B cell (primary cell): Measurements from ENCODE around the gene SALL3. TPM values are rescaled to one million over a fixed set of nuclear protein-coding genes. Genes with fewer than 3 reads are reported as not detected.
"Not testable (repeated sequence)": the region's sequence is repeated elsewhere in the genome, so short reads cannot be mapped to it uniquely, and the experiment has no call there.

Experiments used
- ATAC-seq: fragments of 200-7000 bp; cut with Tn5 transposase; one replicate; pipeline ENCODE4 v1.10.0; 2021; ENCODE audit warnings: low read depth, mild to moderate bottlenecking, moderate number of reproducible peaks, moderate library complexity
- CTCF ChIA-PET: fragments of 350-600 bp; sonication (Branson Sonifier 250); formaldehyde crosslinking; loops from one replicate; lab custom pipeline; 2021; ENCODE audit warnings: antibody characterized with exemption, inconsistent platforms; lab: Charles Lee
- POLR2A ChIA-PET: fragments of 350-600 bp; sonication (Branson Sonifier 250); formaldehyde crosslinking; loops from one replicate; lab custom pipeline; 2021; ENCODE audit warnings: antibody characterized with exemption; lab: Charles Lee
- DNase-seq: peaks from one replicate; pipeline ENCODE4 v3.0.0; 2013
- H2AFZ ChIP-seq: 2 replicates; pipeline ENCODE4 v1.6.1; 2012; ENCODE audit warnings: mild to moderate bottlenecking, low read depth, low read length; ENCODE audit not compliant: insufficient read depth, poor library complexity, severe bottlenecking
- H3K27ac ChIP-seq, 2 donors: 1 replicate in 1 of 2; 2 replicates in 1 of 2; pipeline ENCODE4 v1.5.1; 2012 to 2013; ENCODE audit warnings: low read length in 2 of 2, mild to moderate bottlenecking in 2 of 2, moderate library complexity in 1 of 2
- H3K27me3 ChIP-seq, 4 experiments: fragments of 200-600 bp in 1 of 4; sonication (generic) in 1 of 4; replicated peaks in 1 of 4; 1 replicate in 2 of 4; 2 replicates in 2 of 4; pipeline versions ENCODE4 v1.6.1 to v1.7.0; 2013 to 2016; ENCODE audit warnings: low read length in 3 of 4, mild to moderate bottlenecking in 2 of 4, mixed read lengths in 1 of 4, moderate library complexity in 1 of 4; ENCODE audit not compliant: insufficient read depth in 4 of 4, control insufficient read depth in 3 of 4; ENCODE audit errors: control extremely low read depth in 1 of 4
- H3K36me3 ChIP-seq, 2 experiments: replicated peaks in 1 of 2; 1 replicate in 1 of 2; 2 replicates in 1 of 2; pipeline versions ENCODE4 v1.6.1 to v1.7.1; 2013; ENCODE audit warnings: low read length in 1 of 2; ENCODE audit not compliant: insufficient read depth in 2 of 2, control insufficient read depth in 1 of 2; ENCODE audit errors: control extremely low read depth in 1 of 2, extremely low read depth in 1 of 2
- H3K4me1 ChIP-seq, 2 donors: fragments of 200-600 bp in 1 of 2; sonication (generic) in 1 of 2; 1 replicate in 1 of 2; 2 replicates in 1 of 2; pipeline versions ENCODE4 v1.5.1 to v1.6.1; 2013 to 2017; ENCODE audit warnings: low read length in 2 of 2; ENCODE audit not compliant: control insufficient read depth in 2 of 2, insufficient read depth in 2 of 2
- H3K4me2 ChIP-seq: replicated peaks from 2 replicates; pipeline ENCODE3; 2012; ENCODE audit warnings: mild to moderate bottlenecking, low read depth, low read length; ENCODE audit not compliant: poor library complexity, severe bottlenecking
- H3K4me3 ChIP-seq, 5 experiments: fragments of 200-600 bp in 1 of 5; sonication (generic) in 1 of 5; 1 replicate in 3 of 5; 2 replicates in 2 of 5; pipeline versions ENCODE4 v1.5.1 to v1.7.0; 2011 to 2016; ENCODE audit warnings: low read length in 4 of 5, mild to moderate bottlenecking in 4 of 5, low read depth in 2 of 5, control low read depth in 1 of 5, moderate library complexity in 1 of 5; ENCODE audit not compliant: insufficient read depth in 1 of 5; ENCODE audit errors: control extremely low read depth in 1 of 5, extremely low read depth in 1 of 5
- H3K79me2 ChIP-seq: fragments of 200-600 bp; sonication (generic); one replicate; pipeline ENCODE4 v1.6.0; 2016; ENCODE audit warnings: low read length; ENCODE audit not compliant: control insufficient read depth, insufficient read depth
- H3K9ac ChIP-seq: fragments of 200-600 bp; sonication (generic); 2 replicates; pipeline ENCODE4 v1.6.1; 2017; ENCODE audit warnings: mild to moderate bottlenecking, low read length, moderate library complexity
- H3K9me3 ChIP-seq, 3 donors: one replicate each; pipeline versions ENCODE4 v1.6.1 to v1.7.1; 2013; ENCODE audit warnings: low read length in 2 of 3; ENCODE audit not compliant: control insufficient read depth in 2 of 3, insufficient read depth in 1 of 3; ENCODE audit errors: control extremely low read depth in 1 of 3
- H4K20me1 ChIP-seq: 2 replicates; pipeline ENCODE4 v1.6.0; 2012; ENCODE audit warnings: mild to moderate bottlenecking, low read length; ENCODE audit not compliant: insufficient read depth, control insufficient read depth, poor library complexity, severe bottlenecking
- H3K27ac Mint-ChIP-seq: one replicate; pipeline ENCODE4 v1.8.0; 2021; ENCODE audit warnings: mixed read lengths
- H3K27me3 Mint-ChIP-seq: one replicate; pipeline ENCODE4 v1.8.0; 2021; ENCODE audit warnings: mixed read lengths
- H3K4me1 Mint-ChIP-seq: one replicate; pipeline ENCODE4 v1.8.0; 2021; ENCODE audit warnings: mixed read lengths
- H3K4me3 Mint-ChIP-seq: one replicate; pipeline ENCODE4 v1.8.0; 2021; ENCODE audit warnings: mixed read lengths
- H3K9me3 Mint-ChIP-seq: one replicate; pipeline ENCODE4 v1.8.0; 2022; ENCODE audit warnings: mixed read lengths; ENCODE audit not compliant: insufficient read depth
- EZH2 ChIP-seq: IDR thresholded peaks from 2 replicates; pipeline ENCODE4 v1.6.1; 2012; ENCODE audit warnings: borderline replicate concordance, low read depth, mild to moderate bottlenecking, moderate library complexity, low read length; ENCODE audit not compliant: insufficient read depth, poor library complexity, severe bottlenecking
- WGBS: methylation state at CpG from one replicate; pipeline ENCODE4 v1.1.5; 2013; ENCODE audit warnings: missing lambda C conversion rate; ENCODE audit not compliant: insufficient coverage; 5-methylcytosine and 5-hydroxymethylcytosine counted together
- intact Hi-C: fragments of 100-400 bp; cut with micrococcal nuclease; formaldehyde crosslinking; loops from one replicate; pipeline ENCODE4 v1.10.0; 2022
- polyA plus RNA-seq: library from polyadenylated mRNA; depleted of rRNA; stranded (reverse); fragments of >200 nt; gene quantifications from 2 replicates; pipeline ENCODE4 v1.2.3, GENCODE V29; 2012
- total RNA-seq, 2 donors: library from RNA; stranded (reverse); fragments of 120-200 nt in 1 of 2; gene quantifications; 1 replicate in 1 of 2; 2 replicates in 1 of 2; pipeline versions ENCODE4 v1.2.3 to v1.2.4, GENCODE V29; 2013 to 2022
- TF ChIP-seq, protein P1 (sequence below): fragments of 200-600 bp; IDR thresholded peaks from one replicate; pipeline ENCODE4 v1.8.0; 2022; ENCODE audit warnings: antibody characterized with exemption, mild to moderate bottlenecking

The SALL3 gene
- total and polyA plus RNA-seq, 2 donors (not counting 1 experiment from before 2014, with no cell fraction given), result not detected

DNA sequence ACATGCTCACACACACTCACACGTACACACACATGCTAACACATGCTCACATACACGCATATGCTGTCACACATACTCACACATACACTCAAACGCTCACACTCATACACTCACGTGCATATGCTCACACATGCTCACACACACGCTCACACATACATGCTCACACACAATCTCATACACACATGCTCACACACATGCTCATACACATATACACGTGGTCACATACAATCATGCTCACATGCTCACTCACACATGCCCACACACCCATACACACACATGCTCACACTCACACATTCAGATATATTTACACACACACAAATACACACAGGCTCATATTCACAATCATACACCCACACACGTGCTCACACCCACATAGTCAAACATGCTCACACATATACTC lies 17.5 kb upstream of the SALL3 start:
- 87% methylated on average over 7 of the region's 7 CpGs for WGBS
- Histone ChIP-seq H3K9me3 (peaks cover 0 to 17% (median 0%) of the 10 kb centered on the region in 3 donors), H3K27ac (no peak overlapping the region), H3K79me2 (no peaks in the 10 kb centered on the region), H3K4me2 (no peak overlapping the region), H3K27me3 (peaks cover 0 to under 1% (median 0%) of the 10 kb centered on the region in 4 experiments), H3K36me3 (no peaks in the 10 kb centered on the region), H3K9ac (no peak overlapping the region), H3K4me3 (no peak overlapping the region), H3K4me1 (no peaks in the 10 kb centered on the region), H2AFZ (no peak overlapping the region), H4K20me1 (no peaks in the 10 kb centered on the region)
- Mint-ChIP-seq H3K27me3 (no peaks in the 10 kb centered on the region), H3K9me3 (peaks cover 15% of the 10 kb centered on the region), H3K27ac (no peak overlapping the region), H3K4me3 (no peak overlapping the region), H3K4me1 (no peaks in the 10 kb centered on the region)
- DNase-seq (no peak), ATAC-seq (no peak)
- CTCF ChIA-PET, result no interaction called here
- POLR2A ChIA-PET, result no interaction called here
- intact Hi-C loops, result no loop called here
- no peak for TF ChIP-seq EZH2
- TF ChIP-seq, protein P1, sequence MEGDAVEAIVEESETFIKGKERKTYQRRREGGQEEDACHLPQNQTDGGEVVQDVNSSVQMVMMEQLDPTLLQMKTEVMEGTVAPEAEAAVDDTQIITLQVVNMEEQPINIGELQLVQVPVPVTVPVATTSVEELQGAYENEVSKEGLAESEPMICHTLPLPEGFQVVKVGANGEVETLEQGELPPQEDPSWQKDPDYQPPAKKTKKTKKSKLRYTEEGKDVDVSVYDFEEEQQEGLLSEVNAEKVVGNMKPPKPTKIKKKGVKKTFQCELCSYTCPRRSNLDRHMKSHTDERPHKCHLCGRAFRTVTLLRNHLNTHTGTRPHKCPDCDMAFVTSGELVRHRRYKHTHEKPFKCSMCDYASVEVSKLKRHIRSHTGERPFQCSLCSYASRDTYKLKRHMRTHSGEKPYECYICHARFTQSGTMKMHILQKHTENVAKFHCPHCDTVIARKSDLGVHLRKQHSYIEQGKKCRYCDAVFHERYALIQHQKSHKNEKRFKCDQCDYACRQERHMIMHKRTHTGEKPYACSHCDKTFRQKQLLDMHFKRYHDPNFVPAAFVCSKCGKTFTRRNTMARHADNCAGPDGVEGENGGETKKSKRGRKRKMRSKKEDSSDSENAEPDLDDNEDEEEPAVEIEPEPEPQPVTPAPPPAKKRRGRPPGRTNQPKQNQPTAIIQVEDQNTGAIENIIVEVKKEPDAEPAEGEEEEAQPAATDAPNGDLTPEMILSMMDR, result no peak

DNA sequence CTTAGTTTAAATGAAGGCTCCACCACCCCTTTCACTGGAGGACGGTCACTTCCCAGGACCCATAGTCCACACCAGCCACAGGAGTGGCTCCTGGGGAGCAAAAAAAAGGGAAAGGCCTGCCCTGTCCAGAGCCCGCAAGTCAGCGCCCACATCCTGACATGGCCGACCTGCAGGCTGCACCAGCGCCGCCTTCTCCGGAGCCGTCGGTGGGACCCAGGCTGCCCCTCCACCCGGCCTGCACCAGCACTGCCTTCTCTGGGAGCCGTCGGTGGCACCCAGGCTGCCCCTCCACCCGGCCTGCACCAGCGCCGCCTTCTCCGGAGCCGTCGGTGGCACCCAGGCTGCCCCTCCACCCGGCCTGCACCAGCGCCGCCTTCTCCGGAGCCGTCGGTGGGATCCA lies 14.9 kb upstream of the SALL3 start:
- H2AFZ ChIP-seq, intact Hi-C loops, H3K4me1 ChIP-seq, H3K4me1 Mint-ChIP-seq, H3K9ac ChIP-seq, H3K79me2 ChIP-seq, POLR2A ChIA-PET, H3K4me3 ChIP-seq, H3K27ac Mint-ChIP-seq, ATAC-seq, DNase-seq, H3K27ac ChIP-seq, H3K36me3 ChIP-seq, H4K20me1 ChIP-seq, H3K27me3 ChIP-seq, H3K4me2 ChIP-seq, CTCF ChIA-PET, H3K4me3 Mint-ChIP-seq: not testable (repeated sequence)
- Mint-ChIP-seq H3K27me3 (peaks cover 11% of the 10 kb centered on the region), H3K9me3 (peaks cover 15% of the 10 kb centered on the region)
- WGBS, result 88% methylated on average over 18 of the region's 24 CpGs
- peaks cover 0 to 13% (median 0%) of the 10 kb centered on the region in 3 donors for H3K9me3 ChIP-seq
